ENCODE data around the gene STIM2. TPM values are rescaled to one million over a fixed set of nuclear protein-coding genes. Genes with fewer than 3 reads are reported as not detected.
A peak's percentile ranks its signal among the peaks of the same experiment; 100 is the strongest.

The STIM2 gene
- total and polyA plus RNA-seq, 2 donors (not counting 1 experiment from before 2014, with no cell fraction given) = 19.0 to 33.0 TPM

DNA sequence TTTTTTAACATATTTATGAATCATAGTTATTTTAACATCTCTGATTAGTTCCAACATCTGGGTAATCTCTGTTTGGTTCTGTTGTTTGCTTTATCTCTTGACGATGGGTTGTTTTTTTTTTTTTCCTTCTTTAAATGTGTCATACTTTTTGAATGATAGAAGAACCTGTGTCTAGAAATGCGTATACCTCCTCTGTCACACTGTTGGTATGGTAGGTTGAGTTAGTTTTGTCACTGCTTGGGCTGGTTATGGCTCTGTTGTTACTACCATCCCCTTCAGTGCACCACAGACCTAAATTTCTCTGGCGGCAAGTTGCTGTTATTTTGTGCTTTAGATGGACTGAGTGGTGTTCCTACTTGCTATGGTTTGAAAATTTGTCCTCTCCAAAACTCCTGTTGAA, 16.8 kb downstream of the STIM2 start:
- Histone ChIP-seq H3K9ac (ENCODE audit: insufficient read depth, low read length) (no peak overlapping the region), H3K36me3 (ENCODE audit: control insufficient read depth, insufficient read depth, low read length) (no peaks in the 10 kb centered on the region), H3K4me2 (ENCODE audit: extremely low read depth, insufficient read depth, low read length) (no peak overlapping the region), H3K79me2 (ENCODE audit: control insufficient read depth, insufficient read depth, low read length) (peaks cover 6% of the 10 kb centered on the region), H3K4me3 (replicated peaks in 1 of 4; ENCODE audit: control extremely low read depth in 1 of 4, insufficient read depth in 1 of 4, low read depth in 3 of 4, low read length in 4 of 4) (no peak overlapping the region), H3K27ac (ENCODE audit: insufficient read depth, low read length) (no peak overlapping the region), H3K4me1 (ENCODE audit: control insufficient read depth, extremely low read depth, insufficient read depth, low read length) (no peaks in the 10 kb centered on the region), H3K27me3 (ENCODE audit: control insufficient read depth, insufficient read depth, low read length) (no peaks in the 10 kb centered on the region), H2AFZ (ENCODE audit: low read length) (no peak overlapping the region), H4K20me1 (ENCODE audit: control insufficient read depth, extremely low read depth, insufficient read depth, low read length) (no peaks in the 10 kb centered on the region), H3K9me3 (ENCODE audit: control insufficient read depth, insufficient read depth, low read depth, low read length) (no peaks in the 10 kb centered on the region)
- DNase-seq (ENCODE audit: low read depth in 2 of 2) = no peak
- TF ChIP-seq EZH2 (IDR thresholded peaks at IDR 0.05; ENCODE audit: low read length, missing control alignments) = no peak
- TF ChIP-seq, protein P1, sequence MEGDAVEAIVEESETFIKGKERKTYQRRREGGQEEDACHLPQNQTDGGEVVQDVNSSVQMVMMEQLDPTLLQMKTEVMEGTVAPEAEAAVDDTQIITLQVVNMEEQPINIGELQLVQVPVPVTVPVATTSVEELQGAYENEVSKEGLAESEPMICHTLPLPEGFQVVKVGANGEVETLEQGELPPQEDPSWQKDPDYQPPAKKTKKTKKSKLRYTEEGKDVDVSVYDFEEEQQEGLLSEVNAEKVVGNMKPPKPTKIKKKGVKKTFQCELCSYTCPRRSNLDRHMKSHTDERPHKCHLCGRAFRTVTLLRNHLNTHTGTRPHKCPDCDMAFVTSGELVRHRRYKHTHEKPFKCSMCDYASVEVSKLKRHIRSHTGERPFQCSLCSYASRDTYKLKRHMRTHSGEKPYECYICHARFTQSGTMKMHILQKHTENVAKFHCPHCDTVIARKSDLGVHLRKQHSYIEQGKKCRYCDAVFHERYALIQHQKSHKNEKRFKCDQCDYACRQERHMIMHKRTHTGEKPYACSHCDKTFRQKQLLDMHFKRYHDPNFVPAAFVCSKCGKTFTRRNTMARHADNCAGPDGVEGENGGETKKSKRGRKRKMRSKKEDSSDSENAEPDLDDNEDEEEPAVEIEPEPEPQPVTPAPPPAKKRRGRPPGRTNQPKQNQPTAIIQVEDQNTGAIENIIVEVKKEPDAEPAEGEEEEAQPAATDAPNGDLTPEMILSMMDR (conservative IDR thresholded peaks at IDR 0.05 in 1 of 2, IDR thresholded peaks at IDR 0.05 in 1 of 2; ENCODE audit: low read depth in 1 of 2, low read length in 2 of 2) = no peak

DNA sequence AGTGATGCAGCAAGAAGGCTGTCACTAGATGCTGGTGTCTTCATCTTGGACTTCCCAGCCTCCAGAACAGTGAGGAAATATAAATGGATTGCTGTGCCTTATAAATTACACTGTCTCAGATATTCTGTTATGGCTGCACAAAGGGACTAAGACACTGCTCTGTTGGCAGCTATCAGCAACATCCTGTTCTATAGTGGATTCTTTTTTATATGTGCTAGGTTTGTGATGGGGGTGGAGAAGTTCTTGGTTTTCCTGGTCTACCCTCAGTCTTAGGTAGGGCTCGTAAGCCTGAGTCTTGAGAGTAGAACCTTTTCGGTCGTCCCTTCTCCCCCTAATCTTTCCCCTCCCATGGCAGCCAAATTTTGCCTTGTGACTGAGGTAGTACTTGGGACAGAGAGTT, 17.3 kb downstream of the STIM2 start:
- Histone ChIP-seq H2AFZ (ENCODE audit: low read length) (no peak overlapping the region), H3K4me1 (ENCODE audit: control insufficient read depth, extremely low read depth, insufficient read depth, low read length) (no peaks in the 10 kb centered on the region), H3K27ac (ENCODE audit: insufficient read depth, low read length) (no peak overlapping the region), H3K4me2 (ENCODE audit: extremely low read depth, insufficient read depth, low read length) (no peak overlapping the region), H3K36me3 (ENCODE audit: control insufficient read depth, insufficient read depth, low read length) (no peaks in the 10 kb centered on the region), H3K4me3 (replicated peaks in 1 of 4; ENCODE audit: control extremely low read depth in 1 of 4, insufficient read depth in 1 of 4, low read depth in 3 of 4, low read length in 4 of 4) (no peak overlapping the region), H3K79me2 (ENCODE audit: control insufficient read depth, insufficient read depth, low read length) (peaks cover 6% of the 10 kb centered on the region), H3K27me3 (ENCODE audit: control insufficient read depth, insufficient read depth, low read length) (no peaks in the 10 kb centered on the region), H3K9ac (ENCODE audit: insufficient read depth, low read length) (no peak overlapping the region), H4K20me1 (ENCODE audit: control insufficient read depth, extremely low read depth, insufficient read depth, low read length) (no peaks in the 10 kb centered on the region), H3K9me3 (ENCODE audit: control insufficient read depth, insufficient read depth, low read depth, low read length) (no peaks in the 10 kb centered on the region)
- DNase-seq (ENCODE audit: low read depth in 2 of 2) = no peak
- no peak for TF ChIP-seq EZH2 (IDR thresholded peaks at IDR 0.05; ENCODE audit: low read length, missing control alignments)
- TF ChIP-seq, protein P1 (conservative IDR thresholded peaks at IDR 0.05 in 1 of 2, IDR thresholded peaks at IDR 0.05 in 1 of 2; ENCODE audit: low read depth in 1 of 2, low read length in 2 of 2) = no peak

DNA sequence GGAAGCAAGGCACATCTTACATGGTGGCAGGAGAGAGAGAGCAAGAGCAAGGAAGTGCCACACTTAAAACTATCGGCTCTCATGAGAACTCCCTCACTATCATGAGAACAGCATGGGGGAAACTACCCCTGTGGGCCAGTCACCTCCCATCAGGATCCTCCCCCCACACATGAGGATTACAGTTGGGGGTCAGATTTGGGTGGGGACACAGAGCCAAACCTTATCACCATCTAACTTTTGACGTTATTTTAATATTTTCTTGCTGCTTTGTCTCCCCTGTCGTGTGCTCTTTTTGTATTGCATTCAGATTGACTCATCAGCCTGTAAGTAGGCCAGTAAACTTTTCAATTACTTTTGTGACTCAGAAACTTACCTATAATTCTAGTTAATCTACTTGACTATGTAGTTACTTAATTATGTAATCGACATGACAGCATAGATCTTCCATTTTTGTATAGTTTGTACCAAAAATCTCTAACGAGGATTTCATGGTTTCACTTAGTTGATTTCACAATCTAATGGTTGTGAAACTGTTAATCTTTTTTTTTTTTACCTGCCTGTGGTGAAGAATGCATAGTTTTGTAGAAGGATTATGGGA, 18.3 kb downstream of the STIM2 start:
- H3K4me2 ChIP-seq (ENCODE audit: extremely low read depth, insufficient read depth, low read length) = no peak overlapping the region
- no peak overlapping the region for H2AFZ ChIP-seq (ENCODE audit: low read length)
- H3K9ac ChIP-seq (ENCODE audit: insufficient read depth, low read length) = no peak overlapping the region
- H3K27ac ChIP-seq (ENCODE audit: insufficient read depth, low read length) = no peak overlapping the region
- no peak overlapping the region for H3K4me3 ChIP-seq (replicated peaks in 1 of 4; ENCODE audit: control extremely low read depth in 1 of 4, insufficient read depth in 1 of 4, low read depth in 3 of 4, low read length in 4 of 4)
- no peaks in the 10 kb centered on the region for H3K9me3 ChIP-seq (ENCODE audit: control insufficient read depth, insufficient read depth, low read depth, low read length)
- H3K79me2 ChIP-seq (ENCODE audit: control insufficient read depth, insufficient read depth, low read length) = peaks cover 6% of the 10 kb centered on the region
- no peaks in the 10 kb centered on the region for H3K36me3 ChIP-seq (ENCODE audit: control insufficient read depth, insufficient read depth, low read length)
- peak in 1 of 2 donors; percentile 55 for DNase-seq (ENCODE audit: low read depth in 2 of 2)
- TF ChIP-seq EZH2 (IDR thresholded peaks at IDR 0.05; ENCODE audit: low read length, missing control alignments) = no peak
- TF ChIP-seq, protein P1 (conservative IDR thresholded peaks at IDR 0.05 in 1 of 2, IDR thresholded peaks at IDR 0.05 in 1 of 2; ENCODE audit: low read depth in 1 of 2, low read length in 2 of 2) = no peak
- H3K4me1 ChIP-seq (ENCODE audit: control insufficient read depth, extremely low read depth, insufficient read depth, low read length) = no peaks in the 10 kb centered on the region
- H4K20me1 ChIP-seq (ENCODE audit: control insufficient read depth, extremely low read depth, insufficient read depth, low read length) = no peaks in the 10 kb centered on the region
- no peaks in the 10 kb centered on the region for H3K27me3 ChIP-seq (ENCODE audit: control insufficient read depth, insufficient read depth, low read length)
